Medulla oblongata (tissue), 1 donor: ENCODE data around the gene PATE1.

Source experiments
- DNase-seq: peaks from one replicate; pipeline ENCODE4 v3.0.0-alpha.2; 2015; ENCODE audit errors: extremely low spot score

The PATE1 gene

DNA sequence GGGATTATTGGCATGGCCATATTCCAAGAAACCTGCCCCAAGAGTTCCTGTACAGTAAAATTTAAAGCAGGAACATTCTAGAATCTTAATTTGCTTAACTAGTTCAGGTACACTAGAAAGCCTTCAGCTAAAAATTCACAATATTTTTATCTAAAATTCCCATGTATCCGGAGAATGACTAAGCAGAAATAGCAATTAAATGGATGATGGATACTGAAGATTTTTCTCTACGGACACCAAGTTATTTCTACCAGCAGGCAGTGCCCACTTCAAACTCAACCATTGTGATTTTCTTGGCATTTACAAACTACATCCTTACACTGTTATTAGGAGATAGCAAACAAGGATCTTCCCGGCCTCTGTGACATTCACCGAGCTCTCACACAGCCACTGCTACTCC lies 44.7 kb downstream of the PATE1 start:
- DNase-seq: no peak

DNA sequence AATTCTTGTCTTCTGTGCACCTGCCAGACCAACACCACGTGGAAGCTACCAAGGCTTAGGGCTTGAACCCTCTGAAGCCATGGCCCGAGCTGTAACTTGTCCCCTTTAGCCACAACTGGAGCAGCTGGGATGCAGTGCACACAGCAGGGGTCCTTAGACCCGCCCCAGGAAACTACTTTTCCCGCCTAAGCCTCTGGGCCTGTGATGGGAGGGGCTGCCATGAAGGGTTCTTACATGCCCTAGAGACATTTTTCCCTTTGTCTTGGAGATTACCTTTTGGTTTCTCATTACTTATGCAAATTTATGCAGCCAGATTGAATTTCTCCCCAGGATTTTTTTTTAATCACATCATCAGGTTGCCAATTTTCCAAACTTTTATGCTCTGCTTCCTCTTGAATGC lies 51.6 kb downstream of the PATE1 start:
- no peak for DNase-seq
